Retina (tissue), 1 donor: ENCODE data around the gene MINDY4.

ENCODE experiments used
- DNase-seq: peaks from one replicate; pipeline ENCODE4 v3.0.0-alpha.2; 2016

MINDY4 gene

GRCh38 chr7:30906515-30907240 is 135.5 kb downstream of the MINDY4 start:
- DNase-seq = no peak

- DNase-seq = no peak
Observed at GRCh38 chr7:30907527-30908267, 136.5 kb downstream of the MINDY4 start.

DNA sequence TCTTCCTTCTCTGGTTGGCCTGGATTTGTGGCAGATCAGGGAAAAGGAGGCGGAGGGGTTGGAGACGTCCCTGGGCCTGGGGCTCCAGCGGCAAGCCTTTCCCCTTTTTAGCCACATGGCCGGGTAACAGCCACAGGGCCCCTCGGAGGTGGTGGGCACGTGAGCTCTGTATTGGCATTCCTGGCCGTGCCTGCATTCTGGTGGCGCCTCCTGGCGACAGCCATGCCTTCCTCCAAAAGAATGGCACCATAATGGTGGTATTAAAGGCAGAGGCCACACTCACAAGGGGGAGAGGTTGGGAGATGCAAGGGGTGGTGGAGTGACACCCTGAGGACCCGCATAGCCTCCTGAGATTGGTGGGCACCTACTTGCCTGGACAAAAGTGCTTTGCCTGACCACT is 137.5 kb downstream of the MINDY4 start:
- no peak for DNase-seq

GRCh38 chr7:30909431-30909830 is 138.2 kb downstream of the MINDY4 start:
- no peak for DNase-seq

- no peak for DNase-seq
Observed at GRCh38 chr7:30910411-30911073, 139.3 kb downstream of the MINDY4 start.

GRCh38 chr7:30911133-30911532 is 139.9 kb downstream of the MINDY4 start:
- DNase-seq = no peak

GRCh38 chr7:30911561-30911969 is 140.3 kb downstream of the MINDY4 start, which contains the start of gene AQP1:
TSS of gene AQP1 (plus strand) at chr7:30911853. CDS start at chr7:30911910, 57 bp downstream.
- no peak for DNase-seq

DNA sequence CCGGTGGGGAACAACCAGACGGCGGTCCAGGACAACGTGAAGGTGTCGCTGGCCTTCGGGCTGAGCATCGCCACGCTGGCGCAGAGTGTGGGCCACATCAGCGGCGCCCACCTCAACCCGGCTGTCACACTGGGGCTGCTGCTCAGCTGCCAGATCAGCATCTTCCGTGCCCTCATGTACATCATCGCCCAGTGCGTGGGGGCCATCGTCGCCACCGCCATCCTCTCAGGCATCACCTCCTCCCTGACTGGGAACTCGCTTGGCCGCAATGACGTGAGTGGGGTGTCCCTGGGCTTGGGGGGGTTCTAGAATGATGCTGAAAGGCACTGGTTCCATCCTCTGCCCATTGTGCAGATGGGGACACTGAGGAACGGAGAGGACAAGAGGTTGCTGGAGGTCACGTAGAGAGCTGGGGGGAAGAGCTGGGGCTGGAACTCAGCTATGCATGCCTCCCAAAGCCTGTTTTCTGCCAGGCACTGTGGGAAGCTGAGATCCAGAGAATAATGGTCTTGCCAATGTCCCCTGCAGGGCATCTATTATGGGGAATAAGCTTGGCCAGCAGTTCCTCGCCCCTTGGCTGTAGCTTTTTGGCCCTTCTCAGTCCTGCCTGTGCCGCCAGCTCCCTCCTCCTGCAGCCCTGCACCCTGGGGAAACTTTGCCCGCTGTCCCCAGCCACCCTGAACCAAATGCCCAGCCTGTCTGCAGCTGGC is 141.0 kb downstream of the MINDY4 start:
- no peak for DNase-seq

GRCh38 chr7:30912731-30912985 is 141.4 kb downstream of the MINDY4 start:
- no peak for DNase-seq

DNA sequence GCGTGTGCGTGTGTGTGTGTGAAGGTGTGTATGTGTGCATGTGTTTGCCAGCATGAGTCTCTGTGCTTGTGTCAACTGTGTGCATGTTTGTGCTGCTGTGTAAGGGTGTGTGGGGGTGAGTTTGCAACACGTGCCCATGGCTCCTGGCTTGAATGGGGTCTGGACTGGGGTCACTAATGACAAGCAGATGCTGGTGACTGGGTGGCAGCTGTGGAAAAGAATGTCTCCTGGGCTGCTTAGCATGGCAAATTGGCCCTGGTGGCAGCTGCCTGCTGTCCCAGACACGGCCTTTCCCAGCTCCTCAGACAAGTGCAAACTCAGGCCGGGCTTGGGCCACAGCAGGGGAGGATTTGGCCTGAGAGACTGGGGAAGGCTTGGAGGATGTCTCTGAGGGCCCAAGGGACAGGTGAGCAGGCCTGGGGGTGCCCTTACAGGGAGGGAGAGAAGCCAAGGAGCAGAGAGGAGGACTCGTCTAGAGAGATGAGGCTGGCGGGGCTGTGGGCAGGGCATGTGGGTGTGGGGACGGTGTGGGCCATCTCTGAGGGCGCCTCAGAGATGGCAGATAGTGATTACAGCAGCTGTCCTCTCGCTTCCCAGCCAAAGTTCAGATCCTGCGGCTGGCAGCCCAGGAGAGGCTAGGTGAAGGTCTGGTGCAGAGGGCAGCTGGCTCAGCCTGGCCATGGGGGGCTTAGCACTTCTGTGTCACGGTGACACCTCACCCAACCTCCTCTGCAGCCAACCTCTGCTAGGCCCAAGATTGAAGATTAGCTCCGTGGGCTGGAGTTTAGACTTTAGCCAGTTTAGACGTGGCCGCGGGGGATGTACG is 142.0 kb downstream of the MINDY4 start:
- DNase-seq = peak; percentile 55

DNA sequence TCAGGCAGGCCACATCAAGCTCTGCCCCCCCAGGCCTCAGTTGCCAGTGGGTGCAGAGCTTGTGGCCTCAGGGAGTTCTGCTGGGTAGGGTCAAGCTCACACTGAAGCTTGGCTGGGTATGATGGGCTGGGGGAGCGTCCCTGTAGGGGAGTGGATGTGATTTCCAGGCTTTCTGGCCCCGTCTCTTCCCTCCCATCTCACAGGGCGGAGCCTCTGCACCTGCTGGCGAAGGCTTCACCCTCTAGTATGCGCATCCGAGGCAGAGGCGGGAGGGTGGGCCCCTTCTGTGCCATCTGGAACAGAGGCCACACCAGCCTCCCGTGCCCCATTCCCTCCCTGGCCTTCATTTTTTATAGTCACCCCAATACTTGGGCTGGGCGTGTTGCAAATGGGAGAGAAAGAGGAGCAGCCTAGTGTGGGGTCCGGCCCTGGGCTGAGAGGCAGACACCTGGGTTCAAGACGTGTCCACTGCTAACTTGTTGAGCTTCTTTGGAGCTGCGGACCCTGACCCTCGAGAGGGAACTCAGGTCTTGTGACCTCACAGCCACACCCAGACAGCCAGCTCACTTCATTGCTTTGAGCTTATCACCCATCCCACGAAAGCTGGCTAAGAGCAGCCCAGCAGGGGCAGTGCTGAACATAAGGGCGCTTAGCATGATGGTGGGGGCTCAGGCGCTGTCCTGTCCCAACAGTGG is 142.8 kb downstream of the MINDY4 start:
- DNase-seq = no peak

DNA sequence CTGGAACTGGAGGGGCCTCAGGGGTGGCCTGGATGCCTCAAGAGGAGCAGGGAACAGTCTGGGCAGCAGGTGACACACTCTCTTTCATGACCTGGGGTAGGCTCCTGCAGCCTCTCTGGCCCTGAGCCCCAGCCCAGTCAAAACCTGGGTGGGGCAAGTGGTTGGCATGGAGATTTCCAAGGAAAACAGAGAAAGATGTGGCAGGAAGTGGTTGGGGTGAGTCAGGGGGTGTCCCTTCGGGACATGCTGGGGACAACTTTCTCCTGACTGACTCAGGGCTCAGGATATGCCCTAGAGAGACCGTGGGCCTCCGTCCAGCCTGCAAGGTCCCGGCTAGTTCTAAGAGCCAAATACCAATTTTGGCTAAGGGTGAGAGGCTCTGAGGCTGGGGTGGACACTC is 143.4 kb downstream of the MINDY4 start:
- DNase-seq = no peak

- DNase-seq = no peak
Observed at GRCh38 chr7:30915005-30915601, 143.9 kb downstream of the MINDY4 start.

DNA sequence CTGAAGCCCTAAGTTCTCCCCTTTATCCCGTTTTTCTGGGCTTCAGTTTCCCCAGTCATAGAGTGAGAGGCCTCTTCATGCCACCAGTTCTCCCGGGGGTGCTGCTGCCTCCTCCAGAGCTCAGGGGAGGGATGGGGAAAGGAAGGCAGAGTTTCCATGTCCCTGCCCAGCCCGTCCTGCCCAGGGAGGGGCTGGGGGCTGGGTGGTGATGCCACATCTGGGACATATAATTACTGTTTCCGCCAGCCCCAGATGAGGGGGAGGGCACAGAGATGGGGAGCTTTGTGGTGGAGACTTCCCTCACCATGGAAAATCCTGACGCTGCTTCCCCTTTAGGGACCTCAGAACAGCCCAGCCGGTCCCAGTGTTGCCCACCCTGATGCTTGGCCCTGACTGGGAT is 144.5 kb downstream of the MINDY4 start:
- DNase-seq = no peak

DNA sequence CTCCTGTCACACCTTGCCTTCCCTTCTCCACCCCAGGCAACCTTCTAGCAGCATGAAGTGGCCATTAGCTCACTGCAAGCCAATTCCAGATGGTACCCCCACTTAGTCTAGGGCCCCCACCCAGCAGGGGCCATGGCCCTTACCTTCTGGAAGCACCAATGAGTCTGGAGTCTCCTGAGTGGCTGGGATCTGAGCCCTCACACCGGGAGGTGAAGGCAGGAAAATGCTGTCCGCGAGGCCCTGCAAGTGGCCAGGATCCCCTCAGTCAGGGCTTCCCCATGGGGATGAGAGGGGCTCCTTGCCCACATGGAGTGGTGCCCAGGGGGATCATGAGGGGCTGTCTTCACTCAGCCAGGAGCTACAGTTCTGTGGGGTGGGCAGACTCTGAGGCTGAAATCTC is 145.0 kb downstream of the MINDY4 start:
- no peak for DNase-seq

DNA sequence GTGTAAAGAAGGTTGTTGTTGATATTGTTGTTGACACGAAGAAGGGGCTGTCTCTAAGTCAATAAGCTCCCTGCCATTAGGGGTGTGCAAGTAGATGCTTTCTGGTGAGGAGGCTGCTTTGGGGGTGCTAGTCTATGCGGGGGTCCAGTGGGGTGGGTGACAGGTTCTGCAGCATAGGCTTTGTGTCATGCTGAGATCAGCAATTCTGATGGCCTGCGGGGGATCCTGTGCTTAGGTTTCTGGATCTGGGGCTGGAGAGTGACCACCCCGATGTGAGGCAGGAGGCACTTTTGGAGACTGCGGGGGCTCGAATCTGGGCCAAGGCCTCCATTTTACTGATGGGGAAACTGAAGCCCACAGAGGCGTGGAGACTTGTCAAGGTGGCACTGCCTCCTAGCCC is 145.6 kb downstream of the MINDY4 start:
- no peak for DNase-seq

GRCh38 chr7:30917216-30917893 is 146.1 kb downstream of the MINDY4 start:
- no peak for DNase-seq

DNA sequence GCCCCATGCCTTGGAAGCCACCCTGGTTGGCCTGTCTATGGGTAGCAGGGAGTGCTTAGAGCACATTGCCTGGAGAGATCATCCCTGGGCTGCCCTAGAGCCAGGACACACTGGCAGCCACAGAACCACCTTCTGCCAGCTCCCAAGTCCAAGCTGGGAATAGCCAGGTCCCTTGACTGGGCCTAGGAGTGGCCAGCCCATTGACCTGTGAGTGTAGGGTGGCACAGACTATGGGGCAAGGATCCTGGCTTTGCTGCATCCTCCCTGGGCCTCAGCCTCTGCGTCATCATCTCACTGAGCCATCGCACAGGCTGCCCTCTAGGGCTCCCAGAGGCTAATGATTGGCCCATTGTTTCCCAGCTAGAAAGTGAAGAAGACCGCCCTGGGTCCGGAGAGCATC is 147.5 kb downstream of the MINDY4 start:
- DNase-seq = no peak

- DNase-seq = no peak
Observed at GRCh38 chr7:30920021-30920583, 148.9 kb downstream of the MINDY4 start.
